M059J (cell line): Measurements from ENCODE around the gene SHC2. TPM values are rescaled to one million over a fixed set of nuclear protein-coding genes. Genes with fewer than 3 reads are reported as not detected.
"Not testable (repeated sequence)": the region's sequence is repeated elsewhere in the genome, so short reads cannot be mapped to it uniquely, and the experiment has no call there.

Experiments used
- DNase-seq: peaks from one replicate; pipeline ENCODE4 v3.0.0-alpha.2; 2012; ENCODE audit warnings: low read depth
- total RNA-seq: library from RNA; depleted of rRNA; stranded (reverse); fragments of >200 nt; shearing (Covaris generic); gene quantifications from 2 replicates; pipeline ENCODE4 v1.2.3, GENCODE V29; 2014

The SHC2 gene
- total RNA-seq, 1 experiment from 2014 or later, result 0.05 TPM

DNA sequence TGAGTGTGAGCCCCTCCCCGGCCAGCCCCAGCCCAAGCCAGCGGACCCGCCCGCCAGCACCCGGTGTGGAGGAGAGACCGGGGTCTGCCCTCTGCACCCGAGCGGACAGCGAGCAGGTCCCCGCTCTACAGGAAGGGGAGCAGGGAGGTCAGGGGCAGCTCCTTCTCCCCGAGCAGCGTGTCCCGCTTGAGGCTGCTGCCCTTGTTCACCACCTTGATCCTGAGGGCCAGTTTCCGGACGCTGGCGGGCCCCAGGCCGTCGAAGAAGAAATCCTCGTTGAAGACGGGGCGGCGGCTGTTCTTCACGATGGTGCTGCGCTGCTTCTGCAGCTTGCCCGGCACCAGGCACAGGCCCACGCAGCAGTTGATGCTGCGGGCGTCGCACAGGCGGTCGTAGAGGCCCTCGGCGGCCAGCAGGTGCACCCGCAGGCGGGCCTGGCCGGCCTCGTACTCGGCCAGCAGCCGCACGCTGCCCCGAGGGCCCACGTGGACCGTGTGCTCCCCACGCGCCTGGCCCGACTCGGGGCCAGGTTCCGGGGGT lies 53.8 kb downstream of the SHC2 start:
- no peak for DNase-seq

DNA sequence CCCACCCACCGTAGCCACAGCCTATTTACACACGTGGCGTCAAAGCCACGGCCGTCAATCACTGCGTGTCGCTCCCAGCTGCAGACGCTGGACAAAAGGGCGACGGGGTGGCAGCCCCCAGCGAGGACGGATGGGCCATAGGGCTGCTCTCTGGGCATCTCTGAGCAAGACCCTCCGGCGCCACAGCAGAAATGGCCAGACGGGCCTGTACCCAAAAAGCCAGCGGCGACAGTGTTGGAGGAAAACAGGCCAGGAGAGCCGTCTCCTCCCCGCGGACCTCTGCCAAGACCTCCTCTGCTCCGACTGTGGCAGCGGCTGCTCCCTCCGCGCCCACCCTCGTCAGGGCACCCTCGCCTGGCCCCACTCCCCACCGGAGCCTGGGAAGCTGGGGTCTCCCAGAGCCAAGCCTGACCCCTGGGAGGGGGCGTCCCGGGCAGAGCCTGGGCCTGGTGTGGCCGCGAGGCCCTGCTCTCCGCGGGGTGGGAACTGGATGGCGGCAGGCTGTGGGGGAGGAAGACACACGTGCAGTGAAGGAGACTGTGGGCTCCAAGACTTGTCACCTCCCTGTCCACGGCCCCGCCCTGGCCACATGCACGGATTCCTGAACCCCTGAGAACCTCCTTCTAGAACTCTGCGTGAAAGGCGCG lies 54.6 kb downstream of the SHC2 start:
- DNase-seq, result no peak

DNA sequence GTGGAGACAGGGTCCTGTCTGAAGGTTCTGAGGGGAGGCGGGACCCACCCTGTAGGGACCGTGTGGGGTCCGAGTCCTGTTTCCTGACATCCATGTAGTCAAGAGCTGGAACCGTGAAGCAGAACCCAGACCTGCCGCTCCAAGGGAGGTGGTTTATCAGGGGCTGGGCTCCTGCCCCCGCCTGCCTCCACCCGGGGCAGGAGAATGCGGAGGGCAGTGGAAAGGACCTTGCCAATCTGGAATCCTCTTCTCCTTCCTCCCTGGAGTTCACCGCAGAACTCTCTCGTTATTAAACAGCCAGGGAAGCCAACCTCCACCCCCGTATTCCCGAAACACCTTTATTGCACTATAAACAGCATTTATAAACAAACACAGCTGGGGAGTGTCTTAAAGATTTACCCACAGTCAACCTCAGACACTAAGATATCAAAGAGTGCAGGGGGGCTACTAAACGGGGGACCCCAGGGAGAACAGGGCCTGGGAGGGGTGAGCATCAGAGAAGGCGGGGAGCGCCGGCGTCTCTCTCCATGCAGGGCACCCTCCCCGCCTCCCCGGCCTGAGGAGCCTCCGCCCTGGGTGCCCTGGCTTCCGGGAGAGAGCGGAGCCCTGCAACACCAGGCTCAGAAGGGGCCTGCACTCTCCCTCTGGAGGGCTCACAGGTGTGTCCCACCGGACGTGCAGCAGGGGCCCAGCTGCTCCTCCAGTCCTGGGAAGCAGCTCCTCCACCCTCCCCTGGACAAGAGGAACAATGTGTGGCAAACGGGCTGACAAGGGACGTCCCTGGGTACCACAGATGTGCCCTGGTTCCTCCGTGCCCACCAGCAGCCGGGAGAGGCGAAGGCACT lies 55.5 kb downstream of the SHC2 start:
- DNase-seq, result no peak

DNA sequence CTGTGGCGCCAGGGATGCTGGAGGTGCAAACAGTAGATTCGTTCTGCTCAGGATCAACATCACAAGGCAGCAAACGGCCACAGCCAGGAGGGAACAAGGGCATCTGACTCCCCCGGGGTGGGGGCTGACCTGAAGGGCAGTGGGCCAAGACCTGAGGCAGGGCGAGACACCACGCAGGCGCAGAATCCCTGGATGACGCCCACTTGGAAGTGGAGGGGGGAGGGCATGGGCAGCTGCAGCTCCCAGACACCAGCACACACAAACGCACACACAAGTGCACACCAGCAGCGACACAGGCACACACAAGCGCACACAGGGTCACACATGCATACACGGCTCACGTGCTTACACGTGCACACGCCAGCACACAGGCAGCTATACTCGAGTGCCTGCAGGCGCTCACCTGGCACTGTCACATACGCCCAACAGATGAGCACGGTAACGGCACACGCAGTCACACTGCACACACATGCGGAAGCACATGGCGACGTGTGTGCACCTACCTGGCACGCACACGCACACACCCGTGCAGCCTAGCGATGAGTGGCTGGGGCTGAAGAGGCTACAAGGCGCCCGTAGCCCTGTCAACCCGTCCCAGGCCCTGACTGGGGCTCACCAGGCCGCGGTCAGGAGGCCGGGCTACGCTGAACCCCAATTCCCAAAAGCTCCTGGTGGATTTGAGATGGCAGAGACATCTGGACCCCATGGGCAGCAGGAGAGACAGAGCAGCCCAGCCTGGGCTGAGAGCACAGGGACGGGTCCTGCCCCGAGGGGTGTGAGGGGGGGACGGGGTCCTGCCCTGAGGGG lies 57.4 kb downstream of the SHC2 start:
- no peak for DNase-seq

- DNase-seq, result no peak
Observed at GRCh38 chr19:402786-403185, 58.0 kb downstream of the SHC2 start.

GRCh38 chr19:401866-402511 lies 58.8 kb downstream of the SHC2 start:
- no peak for DNase-seq

- DNase-seq, result no peak
Observed at GRCh38 chr19:400976-401865, 59.6 kb downstream of the SHC2 start.

DNA sequence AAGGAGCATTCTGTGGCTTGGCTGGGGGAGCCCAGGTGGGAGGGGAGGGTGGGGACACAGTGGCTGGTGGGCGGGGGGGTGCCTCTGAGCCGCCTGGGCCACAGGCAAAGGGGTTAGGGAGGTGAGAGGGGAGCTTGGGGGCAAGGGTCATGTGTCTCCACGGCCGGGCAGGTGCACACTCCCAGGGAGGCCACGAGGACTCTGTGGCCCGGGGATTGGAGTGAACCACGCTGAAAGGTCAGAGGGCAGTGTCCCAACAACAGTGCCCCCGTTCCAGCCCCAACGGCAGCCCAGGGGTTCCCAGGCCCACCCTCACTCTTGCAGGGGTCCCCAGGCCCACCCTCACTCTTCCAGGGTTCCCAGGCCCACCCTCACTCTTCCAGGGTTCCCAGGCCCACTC lies 61.5 kb downstream of the SHC2 start:
- no peak for DNase-seq

- DNase-seq, result no peak
Observed at GRCh38 chr19:398719-399118, 62.1 kb downstream of the SHC2 start.

DNA sequence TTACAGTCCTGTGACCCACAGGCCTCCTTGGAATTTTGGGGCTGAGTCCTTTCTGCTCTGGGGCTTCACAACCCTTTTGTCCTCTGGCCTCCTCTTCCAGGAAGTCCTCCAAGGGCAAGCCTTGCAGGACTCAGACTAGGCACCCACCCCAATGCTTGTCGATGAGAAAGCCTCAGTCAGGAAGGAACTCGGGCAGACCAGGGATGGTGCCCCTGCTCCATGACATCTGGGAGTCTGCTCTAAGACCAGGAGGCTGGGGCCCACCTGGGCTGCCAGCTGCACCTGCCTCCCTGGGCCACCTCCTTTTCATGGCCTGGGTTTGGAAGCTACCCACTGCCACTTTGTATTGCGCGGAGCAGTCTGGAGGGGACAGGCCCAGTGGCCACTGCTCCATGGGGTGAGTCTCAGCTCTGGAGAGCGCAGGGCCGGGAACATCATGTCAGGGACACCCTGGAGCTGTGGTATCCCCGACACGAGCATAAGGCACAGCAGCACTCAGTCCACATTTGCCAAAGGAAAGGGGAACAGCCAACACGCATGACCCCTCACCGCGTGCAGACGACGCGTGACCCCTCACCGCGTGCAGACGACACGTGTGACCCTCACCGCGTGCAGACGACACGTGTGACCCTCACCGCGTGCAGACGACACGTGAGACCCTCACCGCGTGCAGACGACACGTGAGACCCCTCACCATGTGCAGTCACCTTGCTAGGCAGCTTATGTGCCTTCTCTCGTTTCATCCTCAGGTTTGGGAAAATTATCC lies 62.7 kb downstream of the SHC2 start:
- no peak for DNase-seq

DNA sequence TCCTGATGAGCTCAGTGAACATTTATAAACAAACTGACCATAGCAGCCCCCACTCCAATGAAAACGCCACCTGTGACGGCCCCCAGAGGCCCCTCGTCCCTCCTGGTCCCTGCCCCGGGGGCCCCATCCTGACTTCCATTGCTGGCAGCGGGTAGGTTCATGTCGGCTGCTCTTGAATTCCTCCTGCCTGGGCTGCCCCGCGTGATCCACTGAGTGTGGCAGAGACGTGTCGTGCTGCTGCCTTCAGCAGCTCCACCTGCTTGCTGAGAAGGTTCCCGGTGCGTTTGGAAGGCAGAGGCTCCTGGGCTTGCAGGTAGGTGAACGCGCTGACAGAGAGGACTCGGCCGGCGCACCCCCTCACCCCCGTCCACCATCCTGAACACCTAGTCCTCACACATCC lies 63.5 kb downstream of the SHC2 start:
- DNase-seq, result no peak

GRCh38 chr19:395467-395866 lies 65.4 kb downstream of the SHC2 start:
- DNase-seq, result no peak

- DNase-seq, result not testable (repeated sequence)
Observed at GRCh38 chr19:394857-395256, 66.0 kb downstream of the SHC2 start.

- not testable (repeated sequence) for DNase-seq
Observed at GRCh38 chr19:393560-393959, 67.3 kb downstream of the SHC2 start.

- DNase-seq, result no peak
Observed at GRCh38 chr19:392375-392970, 68.4 kb downstream of the SHC2 start.

GRCh38 chr19:391726-392374 lies 69.0 kb downstream of the SHC2 start:
- no peak for DNase-seq

GRCh38 chr19:391207-391557 lies 69.7 kb downstream of the SHC2 start:
- DNase-seq, result no peak

- no peak for DNase-seq
Observed at GRCh38 chr19:390386-391206, 70.2 kb downstream of the SHC2 start.
